Adrenal gland (tissue), 12 donors: ENCODE measurements around the gene SDCCAG8. TPM values are rescaled to one million over a fixed set of nuclear protein-coding genes. Genes with fewer than 3 reads are reported as not detected.

Experiments
- DNase-seq, 7 donors: peaks; one replicate each; pipeline ENCODE4 v3.0.0-alpha.2; 2019 to 2020
- H3K27ac ChIP-seq, 5 donors: fragments of 200-600 bp; sonication (generic) in 4 of 5; 1 replicate in 3 of 5; 2 replicates in 2 of 5; pipeline versions ENCODE4 v1.5.1 to v1.8.0; 2016 to 2020; ENCODE audit warnings: mild to moderate bottlenecking in 1 of 5
- H3K27me3 ChIP-seq: fragments of 200-600 bp; 2 replicates; pipeline ENCODE4 v1.8.0; 2021
- H3K36me3 ChIP-seq, 2 donors: fragments of 200-600 bp; replicated peaks in 1 of 2; 1 replicate in 1 of 2; 2 replicates in 1 of 2; pipeline versions ENCODE4 v1.5.1 to v1.8.0; 2018 to 2022
- H3K4me1 ChIP-seq, 2 donors: fragments of 200-600 bp; replicated peaks in 1 of 2; 1 replicate in 1 of 2; 2 replicates in 1 of 2; pipeline versions ENCODE4 v1.5.1 to v1.8.0; 2018 to 2021
- H3K4me3 ChIP-seq, 4 donors: fragments of 200-600 bp; sonication (generic) in 3 of 4; one replicate each; pipeline ENCODE4 v1.5.1; 2016 to 2018
- H3K9me3 ChIP-seq, 3 donors: fragments of 200-600 bp; sonication (generic) in 1 of 3; replicated peaks in 1 of 3; 1 replicate in 2 of 3; 2 replicates in 1 of 3; pipeline versions ENCODE4 v1.5.1 to v1.8.0; 2016 to 2021
- CTCF ChIP-seq, 6 experiments: fragments of 450-650 bp in 4 of 6; fragments of 200-600 bp in 2 of 6; sonication (generic) in 1 of 6; IDR thresholded peaks; 1 replicate in 5 of 6; 2 replicates in 1 of 6; pipeline versions ENCODE4 v1.5.1 to v1.8.0; 2016 to 2021; ENCODE audit warnings: antibody characterized with exemption in 6 of 6, mild to moderate bottlenecking in 2 of 6, moderate library complexity in 1 of 6
- POLR2A ChIP-seq, 2 donors: fragments of 450-650 bp; IDR thresholded peaks; one replicate each; pipeline ENCODE4 v1.6.1; 2017; ENCODE audit warnings: antibody characterized with exemption in 2 of 2, mild to moderate bottlenecking in 2 of 2, moderate library complexity in 1 of 2
- WGBS, 4 donors: extraction: QIAGEN DNeasy Blood & Tissue Kit in 2 of 4; methylation state at CpG; one replicate each; pipeline versions ENCODE4 v1.1.5 to v1.1.7; 2013 to 2017; 5-methylcytosine and 5-hydroxymethylcytosine counted together
- intact Hi-C, 2 donors: fragments of 100-400 bp; cut with DNase I; formaldehyde crosslinking; loops; one replicate each; pipeline versions ENCODE4 v1.14.1 to v1.15.0; 2022 to 2023
- polyA plus RNA-seq, 3 donors: library from polyadenylated mRNA; stranded (reverse); fragments of 200-250 nt in 2 of 3; fragments of 350-450 nt in 1 of 3; fragmentation: Illumina TruSeq in 1 of 3; extraction: RNeasy Lipid Tissue Mini Kit (QIAGEN cat#74804) in 1 of 3; gene quantifications; one replicate each; pipeline ENCODE4 v1.2.3, GENCODE V29; 2013 to 2014
- total RNA-seq, 9 donors: library from RNA; depleted of rRNA in 4 of 9; stranded (reverse); fragments of >200 nt in 4 of 9; fragments of 120-200 nt in 1 of 9; fragmentation: NEBNext Ultra II Directional in 1 of 9; extraction: Animal tissue kit (Norgen Biotek cat#: 25700) in 1 of 9; gene quantifications; one replicate each; pipeline versions ENCODE4 v1.1.0 to v1.2.4, GENCODE V29; 2013 to 2023
- donor health status: healthy with polysubstance abuse.
- donor health status: Bipolar disorder and iron deficiency.
- donor health status: DM: yes; HTN: yes; CAD: no.
- donor health status: DM: no; HTN: no; CAD: no.
- donor health status: DM: no; HTN: no; CAD: no.
- donor health status: DM: yes; HTN: yes; CAD: no.

Gene SDCCAG8
- total and polyA plus RNA-seq, 12 donors, result 22.5 to 60.9 (median 44.1) TPM

DNA sequence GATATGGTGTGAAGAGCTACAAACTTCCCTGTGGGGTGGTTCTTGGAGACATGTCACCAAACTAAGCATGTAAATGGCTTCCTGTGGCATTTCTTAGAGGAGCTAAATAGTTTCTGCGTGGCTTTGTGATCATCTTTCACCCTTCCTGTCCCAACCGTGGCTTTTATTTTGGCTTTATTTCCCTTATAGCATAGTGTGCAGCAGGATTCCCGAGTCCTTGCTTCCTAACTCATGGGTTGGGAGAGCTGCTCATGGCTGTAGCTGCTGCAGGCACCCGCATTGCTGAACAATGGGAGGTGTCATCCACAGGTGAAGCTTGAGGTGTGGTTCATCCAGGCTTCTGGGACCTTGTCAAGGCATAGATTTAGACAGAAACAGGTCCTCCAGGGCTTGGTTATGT, 192.0 kb downstream of the SDCCAG8 start:
- intact Hi-C loops, result no loop called here
- TF ChIP-seq POLR2A (IDR thresholded peaks at IDR 0.05) (no peak), CTCF (IDR thresholded peaks at IDR 0.05) (no peak)
- WGBS, 4 donors, result 74 to 81% (median 77%) methylated on average over 4 of the region's 4 CpGs

DNA sequence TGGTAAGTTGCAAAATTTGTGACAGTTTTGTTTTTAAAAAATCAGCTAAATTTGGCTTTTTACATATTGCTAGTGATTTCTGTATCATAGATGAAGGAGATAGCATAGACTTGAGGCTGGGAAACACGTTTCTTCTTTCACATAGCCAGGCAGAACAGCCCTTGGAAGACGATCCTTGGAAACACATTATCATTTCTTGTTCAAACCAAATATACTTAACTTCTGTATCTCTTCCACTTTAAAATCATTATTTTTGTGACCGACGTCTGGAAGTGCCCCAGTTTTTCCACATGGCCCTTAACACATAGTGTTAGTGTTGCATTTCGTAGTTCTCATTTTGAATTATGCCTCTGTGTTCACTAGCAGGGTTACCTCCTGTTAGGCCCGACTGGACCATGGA, 193.5 kb downstream of the SDCCAG8 start:
- H3K9me3 ChIP-seq, result no peaks in the 10 kb centered on the region
- TF ChIP-seq CTCF (IDR thresholded peaks at IDR 0.05) (no peak), POLR2A (IDR thresholded peaks at IDR 0.05) (no peak)
- WGBS, 4 donors, result 86 to 96% (median 93%) methylated on average over 6 of the region's 6 CpGs

More for the DNA sequence above, 192.0 kb downstream of the SDCCAG8 start:
- Histone ChIP-seq H3K36me3 (peaks cover 0 to 5% of the 10 kb centered on the region in 2 donors), H3K4me1 (peaks cover 0 to 8% of the 10 kb centered on the region in 2 donors), H3K27ac (no peak overlapping the region), H3K9me3 (no peaks in the 10 kb centered on the region), H3K27me3 (no peaks in the 10 kb centered on the region), H3K4me3 (no peak overlapping the region)
- DNase-seq, result no peak

DNA sequence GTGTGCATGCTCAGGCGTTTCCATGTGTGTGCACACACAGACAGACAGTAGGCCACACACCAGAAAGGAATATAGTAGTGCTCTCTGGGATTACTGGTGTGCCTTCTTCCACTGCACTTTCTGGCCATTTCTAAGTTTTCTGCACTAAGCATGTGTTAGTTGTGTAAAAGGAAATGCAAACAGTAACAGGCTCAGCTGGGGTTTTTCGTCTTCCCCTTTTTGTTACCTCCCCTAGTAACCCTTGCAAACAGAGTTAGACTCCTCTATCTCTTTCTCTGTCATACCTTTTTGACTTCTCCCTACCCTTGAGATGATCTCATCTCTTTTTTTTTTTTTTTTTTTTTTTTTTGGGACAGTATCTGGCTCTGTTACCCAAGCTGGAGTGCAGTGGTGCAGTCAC, 196.3 kb downstream of the SDCCAG8 start:
- no peak overlapping the region for H3K4me3 ChIP-seq
- intact Hi-C loops, result no loop called here
- no peaks in the 10 kb centered on the region for H3K9me3 ChIP-seq
- no peaks in the 10 kb centered on the region for H3K27me3 ChIP-seq
- H3K36me3 ChIP-seq, result no peaks in the 10 kb centered on the region
- H3K4me1 ChIP-seq, result peaks cover 0 to 8% of the 10 kb centered on the region in 2 donors
- 79 to 94% (median 84%) methylated on average over 2 of the region's 2 CpGs for whole genome bisulfite sequencing, 4 donors
- no peak for TF ChIP-seq POLR2A (IDR thresholded peaks at IDR 0.05)
- no peak for TF ChIP-seq CTCF (IDR thresholded peaks at IDR 0.05)
- DNase-seq, result no peak
- no peak overlapping the region for H3K27ac ChIP-seq

More for the DNA sequence above, 193.5 kb downstream of the SDCCAG8 start:
- no peak for DNase-seq
- intact Hi-C loops, result no loop called here
- Histone ChIP-seq H3K4me3 (no peak overlapping the region), H3K27me3 (no peaks in the 10 kb centered on the region), H3K36me3 (peaks cover 0 to 5% of the 10 kb centered on the region in 2 donors), H3K27ac (no peak overlapping the region), H3K4me1 (peaks cover 0 to 8% of the 10 kb centered on the region in 2 donors)

DNA sequence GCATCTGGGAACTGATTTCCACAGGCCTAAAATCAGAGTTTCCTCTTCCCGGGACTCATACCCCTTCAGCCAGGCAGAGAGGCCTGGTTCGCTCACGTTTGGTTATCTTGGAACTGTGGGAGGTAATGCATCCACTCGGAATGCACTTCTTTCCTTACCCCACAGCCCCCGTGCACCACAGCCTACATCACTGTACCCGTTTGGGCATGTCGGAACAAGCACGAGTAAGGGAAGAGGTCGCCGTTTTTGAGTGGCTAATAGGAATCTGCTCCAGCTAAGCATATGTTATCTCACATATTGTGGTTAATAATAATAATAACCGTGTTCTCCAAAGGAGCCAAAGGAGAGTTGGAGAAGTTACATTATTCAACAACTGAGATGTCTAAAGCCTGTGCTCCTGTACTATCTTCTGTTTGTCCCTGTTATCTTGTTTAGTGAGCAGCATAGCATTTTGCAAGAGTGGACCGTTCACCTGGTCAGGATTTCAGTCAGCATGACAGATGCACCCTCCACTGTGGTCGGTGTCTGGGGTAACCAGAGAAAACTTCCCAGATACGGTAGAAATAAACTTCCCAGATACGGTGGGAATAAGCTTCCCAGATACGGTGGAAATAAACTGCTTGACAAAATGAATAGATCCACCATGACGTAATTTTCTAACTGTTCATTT, 198.6 kb downstream of the SDCCAG8 start:
- 88 to 96% (median 94%) methylated on average over 17 of the region's 17 CpGs for WGBS, 4 donors
- DNase-seq, result no peak
- TF ChIP-seq CTCF (IDR thresholded peaks at IDR 0.05) (no peak), POLR2A (IDR thresholded peaks at IDR 0.05) (no peak)
- intact Hi-C loops, result no loop called here
- H3K4me3 ChIP-seq, result no peak overlapping the region
- no peaks in the 10 kb centered on the region for H3K4me1 ChIP-seq
- H3K27me3 ChIP-seq, result no peaks in the 10 kb centered on the region
- H3K27ac ChIP-seq, result no peak overlapping the region
- H3K36me3 ChIP-seq, result no peaks in the 10 kb centered on the region
- H3K9me3 ChIP-seq, result no peaks in the 10 kb centered on the region
